SK-N-SH treated with all-trans-retinoic acid at 6 μM for 48 hours (cell line): ENCODE measurements around the gene TRIM24.

Experiments used
- ATAC-seq: fragments of 200-7000 bp; cut with Tn5 transposase; 3 replicates; pipeline ENCODE4 v1.9.1; 2020; ENCODE audit warnings: mild to moderate bottlenecking, moderate library complexity
- ARNTL ChIP-seq: fragments of 450-650 bp; formaldehyde crosslinking; IDR thresholded peaks from 2 replicates; pipeline ENCODE4 v1.5.0; 2020; ENCODE audit warnings: low read depth, mild to moderate bottlenecking, moderate library complexity, borderline replicate concordance
- BACH2 ChIP-seq: fragments of 250-450 bp; sonication (Bioruptor Pico); IDR thresholded peaks from 2 replicates; pipeline ENCODE4 v1.9.0; 2021; ENCODE audit warnings: mild to moderate bottlenecking, borderline replicate concordance
- CSDC2 ChIP-seq: fragments of 250-450 bp; sonication (Bioruptor Pico); IDR thresholded peaks from 2 replicates; pipeline ENCODE4 v1.5.0; 2020; ENCODE audit warnings: mild to moderate bottlenecking, moderate library complexity
- ESRRG ChIP-seq: fragments of 250-450 bp; sonication (Bioruptor Pico); IDR thresholded peaks from 2 replicates; pipeline ENCODE4 v1.6.1; 2021; ENCODE audit warnings: mild to moderate bottlenecking
- GLIS3 ChIP-seq: fragments of 250-450 bp; sonication (Bioruptor Pico); IDR thresholded peaks from 2 replicates; pipeline ENCODE4 v1.5.0; 2020; ENCODE audit warnings: mild to moderate bottlenecking, moderate library complexity
- ISL1 ChIP-seq: fragments of 250-450 bp; sonication (Bioruptor Pico); IDR thresholded peaks from 2 replicates; pipeline ENCODE4 v2.1.2; 2022; ENCODE audit warnings: mild to moderate bottlenecking, moderate library complexity
- OSR1 ChIP-seq: fragments of 250-450 bp; sonication (Bioruptor Pico); IDR thresholded peaks from 2 replicates; pipeline ENCODE4 v1.8.0; 2022; ENCODE audit warnings: moderate library complexity, mild to moderate bottlenecking, inconsistent platforms
- PPARA ChIP-seq: fragments of 250-450 bp; sonication (Bioruptor Pico); IDR thresholded peaks from 2 replicates; pipeline ENCODE4 v1.5.0; 2020; ENCODE audit warnings: mild to moderate bottlenecking, borderline replicate concordance
- RARB ChIP-seq: fragments of 250-450 bp; sonication (Bioruptor Pico); IDR thresholded peaks from 2 replicates; pipeline ENCODE4 v1.8.0; 2021; ENCODE audit warnings: mild to moderate bottlenecking, moderate library complexity
- SNAI2 ChIP-seq: fragments of 250-450 bp; sonication (Bioruptor Pico); IDR thresholded peaks from 2 replicates; pipeline ENCODE4 v1.5.0; 2020; ENCODE audit warnings: mild to moderate bottlenecking, moderate library complexity
- TCF4 ChIP-seq: fragments of 250-450 bp; sonication (Bioruptor Pico); IDR thresholded peaks from 2 replicates; pipeline ENCODE4 v1.8.0; 2021; ENCODE audit warnings: mild to moderate bottlenecking, moderate library complexity, borderline replicate concordance
- TOX ChIP-seq: fragments of 250-450 bp; sonication (Bioruptor Pico); IDR thresholded peaks from 2 replicates; pipeline ENCODE4 v1.8.0; 2021; ENCODE audit warnings: mild to moderate bottlenecking, moderate library complexity, borderline replicate concordance
- ZC3H10 ChIP-seq: fragments of 250-450 bp; sonication (Bioruptor Pico); IDR thresholded peaks from 2 replicates; pipeline ENCODE4 v1.5.1; 2021; ENCODE audit warnings: mild to moderate bottlenecking, moderate library complexity
- ZFP3 ChIP-seq: fragments of 250-450 bp; sonication (Bioruptor Pico); IDR thresholded peaks from 2 replicates; pipeline ENCODE4 v1.5.0; 2020; ENCODE audit warnings: mild to moderate bottlenecking, moderate library complexity
- ZFP30 ChIP-seq: fragments of 450-650 bp; formaldehyde crosslinking; IDR thresholded peaks from 2 replicates; pipeline ENCODE4 v1.5.0; 2022; ENCODE audit warnings: mild to moderate bottlenecking, moderate library complexity
- ZNF565 ChIP-seq: fragments of 450-650 bp; formaldehyde crosslinking; conservative IDR thresholded peaks from 2 replicates; pipeline ENCODE4 v1.5.0; 2020; ENCODE audit warnings: low read depth, mild to moderate bottlenecking, moderate library complexity
- ZNF70 ChIP-seq: fragments of 450-650 bp; formaldehyde crosslinking; IDR thresholded peaks from 2 replicates; pipeline ENCODE4 v1.5.0; 2020; ENCODE audit warnings: mild to moderate bottlenecking, moderate library complexity
- ZNF8 ChIP-seq: fragments of 450-650 bp; formaldehyde crosslinking; IDR thresholded peaks from 2 replicates; pipeline ENCODE4 v1.5.0; 2020; ENCODE audit warnings: mild to moderate bottlenecking, moderate library complexity
- TF ChIP-seq, protein P1 (sequence below): fragments of 250-450 bp; sonication (Bioruptor Pico); IDR thresholded peaks from 2 replicates; pipeline ENCODE4 v1.5.1; 2020; ENCODE audit warnings: low read depth, mild to moderate bottlenecking, moderate library complexity
- TF ChIP-seq, protein P2 (sequence below): fragments of 250-450 bp; sonication (Bioruptor Pico); IDR thresholded peaks from 2 replicates; pipeline ENCODE4 v1.5.0; 2020; ENCODE audit warnings: mild to moderate bottlenecking, moderate library complexity
- TF ChIP-seq, protein P3 (sequence below): fragments of 250-450 bp; sonication (Bioruptor Pico); IDR thresholded peaks from 2 replicates; pipeline ENCODE4 v1.5.1; 2021; ENCODE audit warnings: mild to moderate bottlenecking, moderate library complexity
- TF ChIP-seq, protein P4 (sequence below): fragments of 250-450 bp; sonication (Bioruptor Pico); IDR thresholded peaks from 2 replicates; pipeline ENCODE4 v1.8.0; 2020; ENCODE audit warnings: mild to moderate bottlenecking, moderate library complexity, borderline replicate concordance

Gene TRIM24

DNA sequence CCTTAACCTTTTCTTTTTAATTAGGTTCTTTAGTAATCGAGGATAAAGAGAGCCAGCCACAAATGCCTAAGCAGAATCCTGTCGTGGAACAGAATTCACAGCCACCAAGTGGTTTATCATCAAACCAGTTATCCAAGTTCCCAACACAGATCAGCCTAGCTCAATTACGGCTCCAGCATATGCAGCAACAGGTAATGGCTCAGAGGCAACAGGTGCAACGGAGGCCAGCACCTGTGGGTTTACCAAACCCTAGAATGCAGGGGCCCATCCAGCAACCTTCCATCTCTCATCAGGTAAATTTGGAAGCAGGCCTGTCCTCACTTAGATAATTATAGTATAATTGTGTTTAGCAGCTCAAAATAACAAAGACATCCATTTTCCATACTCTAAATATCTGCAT is 94.6 kb downstream of the TRIM24 start:
- no peak for ATAC-seq
- TF ChIP-seq OSR1 (no peak), SNAI2 (CRISPR knock-in tag) (no peak), ISL1 (CRISPR knock-in tag) (no peak), PPARA (no peak), TOX (no peak), RARB (CRISPR knock-in tag) (no peak), ARNTL (CRISPR knock-in tag) (no peak), BACH2 (no peak), ZC3H10 (no peak), TCF4 (CRISPR knock-in tag) (no peak), ZFP30 (no peak), ZNF70 (no peak)

DNA sequence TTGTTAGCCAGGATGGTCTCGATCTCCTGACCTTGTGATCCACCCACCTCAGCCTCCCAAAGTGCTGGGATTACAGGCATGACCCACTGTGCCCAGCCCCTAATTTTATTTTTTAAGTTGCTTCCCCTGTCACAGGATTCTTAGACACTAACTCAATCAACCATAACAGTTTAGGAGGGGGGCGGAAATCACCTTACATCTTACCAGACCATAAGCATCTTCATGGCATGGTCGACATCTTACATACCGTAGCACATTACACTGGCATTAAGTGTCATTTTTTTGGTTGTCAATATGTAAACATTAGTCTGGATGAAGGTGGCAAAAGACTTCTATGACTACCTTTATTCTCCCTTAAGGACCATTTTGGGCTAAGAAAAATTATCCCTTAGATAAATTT is 95.6 kb downstream of the TRIM24 start:
- TF ChIP-seq ESRRG (CRISPR knock-in tag) (no peak), RARB (CRISPR knock-in tag) (no peak), BACH2 (no peak), TOX (no peak), ZNF8 (CRISPR knock-in tag) (no peak), ZFP3 (CRISPR knock-in tag) (no peak), ZNF70 (no peak)
- TF ChIP-seq, protein P1, sequence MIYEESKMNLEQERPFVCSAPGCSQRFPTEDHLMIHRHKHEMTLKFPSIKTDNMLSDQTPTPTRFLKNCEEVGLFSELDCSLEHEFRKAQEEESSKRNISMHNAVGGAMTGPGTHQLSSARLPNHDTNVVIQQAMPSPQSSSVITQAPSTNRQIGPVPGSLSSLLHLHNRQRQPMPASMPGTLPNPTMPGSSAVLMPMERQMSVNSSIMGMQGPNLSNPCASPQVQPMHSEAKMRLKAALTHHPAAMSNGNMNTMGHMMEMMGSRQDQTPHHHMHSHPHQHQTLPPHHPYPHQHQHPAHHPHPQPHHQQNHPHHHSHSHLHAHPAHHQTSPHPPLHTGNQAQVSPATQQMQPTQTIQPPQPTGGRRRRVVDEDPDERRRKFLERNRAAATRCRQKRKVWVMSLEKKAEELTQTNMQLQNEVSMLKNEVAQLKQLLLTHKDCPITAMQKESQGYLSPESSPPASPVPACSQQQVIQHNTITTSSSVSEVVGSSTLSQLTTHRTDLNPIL (CRISPR knock-in tag): no peak
- TF ChIP-seq, protein P2, sequence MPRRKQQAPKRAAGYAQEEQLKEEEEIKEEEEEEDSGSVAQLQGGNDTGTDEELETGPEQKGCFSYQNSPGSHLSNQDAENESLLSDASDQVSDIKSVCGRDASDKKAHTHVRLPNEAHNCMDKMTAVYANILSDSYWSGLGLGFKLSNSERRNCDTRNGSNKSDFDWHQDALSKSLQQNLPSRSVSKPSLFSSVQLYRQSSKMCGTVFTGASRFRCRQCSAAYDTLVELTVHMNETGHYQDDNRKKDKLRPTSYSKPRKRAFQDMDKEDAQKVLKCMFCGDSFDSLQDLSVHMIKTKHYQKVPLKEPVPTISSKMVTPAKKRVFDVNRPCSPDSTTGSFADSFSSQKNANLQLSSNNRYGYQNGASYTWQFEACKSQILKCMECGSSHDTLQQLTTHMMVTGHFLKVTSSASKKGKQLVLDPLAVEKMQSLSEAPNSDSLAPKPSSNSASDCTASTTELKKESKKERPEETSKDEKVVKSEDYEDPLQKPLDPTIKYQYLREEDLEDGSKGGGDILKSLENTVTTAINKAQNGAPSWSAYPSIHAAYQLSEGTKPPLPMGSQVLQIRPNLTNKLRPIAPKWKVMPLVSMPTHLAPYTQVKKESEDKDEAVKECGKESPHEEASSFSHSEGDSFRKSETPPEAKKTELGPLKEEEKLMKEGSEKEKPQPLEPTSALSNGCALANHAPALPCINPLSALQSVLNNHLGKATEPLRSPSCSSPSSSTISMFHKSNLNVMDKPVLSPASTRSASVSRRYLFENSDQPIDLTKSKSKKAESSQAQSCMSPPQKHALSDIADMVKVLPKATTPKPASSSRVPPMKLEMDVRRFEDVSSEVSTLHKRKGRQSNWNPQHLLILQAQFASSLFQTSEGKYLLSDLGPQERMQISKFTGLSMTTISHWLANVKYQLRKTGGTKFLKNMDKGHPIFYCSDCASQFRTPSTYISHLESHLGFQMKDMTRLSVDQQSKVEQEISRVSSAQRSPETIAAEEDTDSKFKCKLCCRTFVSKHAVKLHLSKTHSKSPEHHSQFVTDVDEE: no peak
- no peak for ATAC-seq

DNA sequence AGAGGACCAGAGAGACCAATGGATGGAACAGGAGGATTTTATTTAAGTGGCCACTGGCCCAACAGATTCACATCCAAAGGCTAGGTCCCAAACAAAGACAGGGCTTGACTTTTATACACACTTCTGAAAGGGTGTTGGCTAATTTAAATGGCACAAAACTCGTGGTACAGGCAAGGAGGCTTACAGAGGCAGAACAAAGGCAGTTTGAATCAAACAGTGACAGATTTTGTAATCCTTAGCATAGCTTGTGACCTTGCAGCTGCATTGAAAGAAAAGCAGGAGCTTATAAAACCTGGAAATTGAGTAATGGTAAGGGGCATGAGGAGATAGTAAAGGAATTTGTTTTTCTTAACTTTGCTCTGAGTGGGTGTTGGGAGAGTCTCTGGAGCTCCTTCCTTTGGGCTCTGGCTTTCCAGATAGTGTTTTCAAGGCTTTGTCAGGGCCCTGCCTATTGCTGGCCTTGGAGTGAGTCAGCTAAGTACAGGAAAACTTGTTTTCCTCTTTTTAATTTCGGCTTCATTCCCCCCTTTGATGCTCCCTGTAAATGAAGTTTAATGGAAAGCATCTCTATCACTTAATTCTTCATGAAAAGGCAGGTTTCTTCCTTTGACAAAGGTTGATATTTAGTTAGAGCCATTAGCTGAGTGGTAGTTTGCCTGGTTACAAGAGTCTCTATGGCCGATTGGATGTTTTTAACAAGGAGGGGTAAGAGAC is 96.9 kb downstream of the TRIM24 start:
- TF ChIP-seq ZNF565 (CRISPR knock-in tag): no peak
- TF ChIP-seq ESRRG (CRISPR knock-in tag): no peak
- TF ChIP-seq, protein P3, sequence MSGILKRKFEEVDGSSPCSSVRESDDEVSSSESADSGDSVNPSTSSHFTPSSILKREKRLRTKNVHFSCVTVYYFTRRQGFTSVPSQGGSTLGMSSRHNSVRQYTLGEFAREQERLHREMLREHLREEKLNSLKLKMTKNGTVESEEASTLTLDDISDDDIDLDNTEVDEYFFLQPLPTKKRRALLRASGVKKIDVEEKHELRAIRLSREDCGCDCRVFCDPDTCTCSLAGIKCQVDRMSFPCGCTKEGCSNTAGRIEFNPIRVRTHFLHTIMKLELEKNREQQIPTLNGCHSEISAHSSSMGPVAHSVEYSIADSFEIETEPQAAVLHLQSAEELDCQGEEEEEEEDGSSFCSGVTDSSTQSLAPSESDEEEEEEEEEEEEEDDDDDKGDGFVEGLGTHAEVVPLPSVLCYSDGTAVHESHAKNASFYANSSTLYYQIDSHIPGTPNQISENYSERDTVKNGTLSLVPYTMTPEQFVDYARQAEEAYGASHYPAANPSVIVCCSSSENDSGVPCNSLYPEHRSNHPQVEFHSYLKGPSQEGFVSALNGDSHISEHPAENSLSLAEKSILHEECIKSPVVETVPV (CRISPR knock-in tag): no peak
- TF ChIP-seq, protein P4, sequence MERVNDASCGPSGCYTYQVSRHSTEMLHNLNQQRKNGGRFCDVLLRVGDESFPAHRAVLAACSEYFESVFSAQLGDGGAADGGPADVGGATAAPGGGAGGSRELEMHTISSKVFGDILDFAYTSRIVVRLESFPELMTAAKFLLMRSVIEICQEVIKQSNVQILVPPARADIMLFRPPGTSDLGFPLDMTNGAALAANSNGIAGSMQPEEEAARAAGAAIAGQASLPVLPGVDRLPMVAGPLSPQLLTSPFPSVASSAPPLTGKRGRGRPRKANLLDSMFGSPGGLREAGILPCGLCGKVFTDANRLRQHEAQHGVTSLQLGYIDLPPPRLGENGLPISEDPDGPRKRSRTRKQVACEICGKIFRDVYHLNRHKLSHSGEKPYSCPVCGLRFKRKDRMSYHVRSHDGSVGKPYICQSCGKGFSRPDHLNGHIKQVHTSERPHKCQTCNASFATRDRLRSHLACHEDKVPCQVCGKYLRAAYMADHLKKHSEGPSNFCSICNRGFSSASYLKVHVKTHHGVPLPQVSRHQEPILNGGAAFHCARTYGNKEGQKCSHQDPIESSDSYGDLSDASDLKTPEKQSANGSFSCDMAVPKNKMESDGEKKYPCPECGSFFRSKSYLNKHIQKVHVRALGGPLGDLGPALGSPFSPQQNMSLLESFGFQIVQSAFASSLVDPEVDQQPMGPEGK (CRISPR knock-in tag): no peak
- TF ChIP-seq ZC3H10: no peak
- no peak for TF ChIP-seq RARB (CRISPR knock-in tag)
- no peak for TF ChIP-seq PPARA
- no peak for ATAC-seq

DNA sequence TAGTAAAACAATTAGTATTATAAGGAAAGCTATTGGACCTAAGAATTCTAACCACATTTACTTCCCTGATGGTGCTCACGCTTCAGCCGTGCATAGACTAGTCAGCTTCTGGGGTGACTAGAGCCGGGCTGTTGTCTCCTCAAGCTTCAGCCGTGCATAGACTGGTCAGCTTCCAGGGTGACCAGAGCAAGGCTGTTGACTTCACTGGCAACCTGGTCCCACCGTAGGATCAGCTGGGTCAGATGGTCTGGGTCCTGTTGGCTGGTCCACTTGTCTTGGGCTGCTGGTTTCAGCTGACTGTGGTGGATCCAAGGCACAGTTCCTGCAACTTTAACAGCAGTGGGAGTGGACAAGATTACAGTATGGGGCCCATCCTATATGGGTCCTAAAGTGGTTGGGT is 99.4 kb downstream of the TRIM24 start:
- TF ChIP-seq ZFP30 (no peak), CSDC2 (CRISPR knock-in tag) (no peak), GLIS3 (CRISPR knock-in tag) (no peak), ZNF565 (CRISPR knock-in tag) (no peak), BACH2 (no peak), ZNF8 (CRISPR knock-in tag) (no peak), ESRRG (CRISPR knock-in tag) (no peak), ZC3H10 (no peak), PPARA (no peak)
- TF ChIP-seq, protein P4 (CRISPR knock-in tag): no peak
- TF ChIP-seq, protein P3 (CRISPR knock-in tag): no peak
- TF ChIP-seq, protein P2: no peak
- no peak for ATAC-seq
